T-cell (primary cell): ENCODE measurements around the gene SLC35G6. TPM values are rescaled to one million over a fixed set of nuclear protein-coding genes. Genes with fewer than 3 reads are reported as not detected.

ENCODE experiments used
- ATAC-seq, 4 experiments: fragments of 200-7000 bp in 3 of 4; fragments of 150-1000 bp in 1 of 4; cut with Tn5 transposase; replicated peaks in 1 of 4; 1 replicate in 3 of 4; 2 replicates in 1 of 4; pipeline ENCODE4 v1.10.0; 2021; ENCODE audit warnings: moderate library complexity in 3 of 4, mild to moderate bottlenecking in 2 of 4, moderate number of reproducible peaks in 1 of 4
- CTCF ChIA-PET, 2 donors: fragments of 300-600 bp; sonication (Branson Sonifier 250); formaldehyde crosslinking; loops; one replicate each; lab custom pipeline; 2022; ENCODE audit warnings: antibody characterized with exemption in 2 of 2; lab: Charles Lee
- POLR2A ChIA-PET, 2 donors: fragments of 300-600 bp; sonication (Branson Sonifier 250); formaldehyde crosslinking; loops; one replicate each; lab custom pipeline; 2022; ENCODE audit warnings: antibody characterized with exemption in 2 of 2; lab: Charles Lee
- DNase-seq, 35 experiments: peaks; one replicate each; pipeline versions ENCODE4 v3.0.0 to v3.0.0-alpha.2; 2013 to 2023
- H3K27ac ChIP-seq: one replicate; pipeline ENCODE4 v1.5.1; 2013; ENCODE audit warnings: low read length
- H3K27me3 ChIP-seq, 2 experiments: replicated peaks in 1 of 2; 1 replicate in 1 of 2; 2 replicates in 1 of 2; pipeline versions ENCODE4 v1.6.1 to v1.7.0; 2013; ENCODE audit warnings: low read length in 1 of 2, mixed read lengths in 1 of 2; ENCODE audit not compliant: control insufficient read depth in 2 of 2, insufficient read depth in 2 of 2; ENCODE audit errors: extremely low read depth in 1 of 2
- H3K36me3 ChIP-seq, 2 donors: 1 replicate in 1 of 2; 2 replicates in 1 of 2; pipeline versions ENCODE4 v1.6.1 to v1.7.0; 2013; ENCODE audit warnings: low read length in 1 of 2; ENCODE audit not compliant: control insufficient read depth in 2 of 2, insufficient read depth in 1 of 2; ENCODE audit errors: extremely low read depth in 1 of 2
- H3K4me1 ChIP-seq, 2 experiments: 1 replicate in 1 of 2; 2 replicates in 1 of 2; pipeline versions ENCODE4 v1.6.1 to v1.7.0; 2013; ENCODE audit warnings: low read length in 2 of 2, mixed read lengths in 1 of 2; ENCODE audit not compliant: insufficient read depth in 2 of 2, control insufficient read depth in 1 of 2; ENCODE audit errors: extremely low read depth in 1 of 2
- H3K4me3 ChIP-seq, 2 donors: 1 replicate in 1 of 2; 2 replicates in 1 of 2; pipeline versions ENCODE4 v1.5.1 to v1.7.0; 2013; ENCODE audit warnings: mild to moderate bottlenecking in 2 of 2, low read length in 1 of 2, moderate library complexity in 1 of 2; ENCODE audit not compliant: control insufficient read depth in 1 of 2; ENCODE audit errors: extremely low read depth in 1 of 2
- H3K9me3 ChIP-seq: 2 replicates; pipeline ENCODE4 v1.7.0; 2013
- H3K27ac Mint-ChIP-seq, 2 donors: one replicate each; pipeline ENCODE4 v1.8.0; 2020 to 2021; ENCODE audit warnings: mild to moderate bottlenecking in 2 of 2, mixed read lengths in 2 of 2
- H3K27me3 Mint-ChIP-seq, 2 donors: one replicate each; pipeline ENCODE4 v1.8.0; 2021 to 2022; ENCODE audit warnings: mixed read lengths in 2 of 2
- H3K36me3 Mint-ChIP-seq: one replicate; pipeline ENCODE4 v1.8.0; 2021; ENCODE audit warnings: mixed read lengths
- H3K4me1 Mint-ChIP-seq, 3 donors: one replicate each; pipeline ENCODE4 v1.8.0; 2020 to 2022; ENCODE audit warnings: mixed read lengths in 3 of 3, mild to moderate bottlenecking in 1 of 3
- H3K4me3 Mint-ChIP-seq, 3 donors: one replicate each; pipeline ENCODE4 v1.8.0; 2020 to 2022; ENCODE audit warnings: mild to moderate bottlenecking in 3 of 3, mixed read lengths in 3 of 3, moderate library complexity in 3 of 3
- H3K9me3 Mint-ChIP-seq, 3 donors: one replicate each; pipeline ENCODE4 v1.8.0; 2020 to 2022; ENCODE audit warnings: mixed read lengths in 3 of 3
- WGBS: methylation state at CpG from one replicate; pipeline ENCODE4 v1.1.5; 2013; ENCODE audit warnings: missing lambda C conversion rate; ENCODE audit not compliant: insufficient coverage; 5-methylcytosine and 5-hydroxymethylcytosine counted together
- total RNA-seq, 35 experiments: library from RNA in 6 of 35; stranded (reverse) in 6 of 35; fragments of 120-200 nt in 1 of 35; gene quantifications; one replicate each; pipeline versions ENCODE4 v1.2.1 to v1.2.4 and lab custom pipeline; 2013 to 2026

The SLC35G6 gene
- total RNA-seq, 5 donors from 2014 or later (not counting 1 experiment from before 2014, with no cell fraction given) = not detected

DNA sequence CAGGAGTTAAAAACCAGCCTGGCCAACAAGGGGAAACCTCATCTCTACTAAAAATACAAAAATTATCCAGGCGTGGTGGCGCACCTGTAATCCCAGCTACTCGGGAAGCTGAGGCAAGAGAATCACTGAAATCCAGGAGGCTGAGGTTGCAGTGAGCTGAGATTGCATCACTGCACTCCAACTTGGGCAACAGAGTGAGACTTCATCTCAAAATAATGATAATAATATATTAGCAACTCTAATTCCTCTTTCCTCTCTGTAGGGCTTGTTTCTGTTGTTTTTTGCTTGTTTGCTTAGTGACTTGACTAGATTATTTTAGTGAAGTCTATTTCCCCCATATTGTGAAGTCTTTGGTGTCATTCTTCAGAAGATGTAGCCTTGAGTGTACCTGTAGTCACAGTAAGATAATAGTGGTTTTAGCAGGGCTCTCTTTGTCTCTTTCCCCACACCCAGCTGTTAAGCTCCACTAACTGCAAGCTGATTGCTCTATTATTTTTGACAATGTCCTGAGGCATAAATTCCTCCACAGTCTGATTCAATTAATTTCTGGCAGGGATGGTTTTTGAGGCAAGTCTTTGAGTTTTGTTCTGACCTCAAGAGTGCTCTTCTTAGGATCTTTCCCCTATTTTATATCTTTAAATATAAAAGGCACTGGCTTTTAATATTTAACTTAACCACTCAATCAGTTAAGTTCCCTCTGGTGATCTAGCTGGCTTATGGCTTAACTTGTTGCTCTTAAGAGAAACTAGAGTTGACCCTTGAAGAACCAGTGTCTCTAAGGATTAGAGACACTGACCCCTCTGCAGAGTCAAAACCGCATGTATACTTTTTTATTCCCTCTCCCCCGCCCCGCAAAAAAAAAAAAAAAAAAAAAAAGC, 49.0 kb downstream of the SLC35G6 start:
- no peak overlapping the region for H3K27ac ChIP-seq
- ATAC-seq (no peak), DNase-seq (no peak)
- no peaks in the 10 kb centered on the region for H3K9me3 ChIP-seq
- no peak overlapping the region for H3K27ac Mint-ChIP-seq
- no peaks in the 10 kb centered on the region for H3K36me3 Mint-ChIP-seq
- no peaks in the 10 kb centered on the region for H3K27me3 ChIP-seq
- no peak overlapping the region for H3K4me3 Mint-ChIP-seq
- no peak overlapping the region for H3K4me3 ChIP-seq
- H3K4me1 ChIP-seq = no peaks in the 10 kb centered on the region
- WGBS = no CpG with 5 or more reads among the region's 6 CpGs
- H3K4me1 Mint-ChIP-seq = no peaks in the 10 kb centered on the region
- POLR2A ChIA-PET = no interaction called here
- H3K9me3 Mint-ChIP-seq = peaks cover 0 to 2% (median 0%) of the 10 kb centered on the region in 3 donors
- H3K27me3 Mint-ChIP-seq = no peaks in the 10 kb centered on the region
- CTCF ChIA-PET = no interaction called here
- H3K36me3 ChIP-seq = no peaks in the 10 kb centered on the region

Other genes starting within 250 kb of the SLC35G6 start
- 10 to 100 TPM; 48.2 to 76.3 (median 70.4) TPM for gene DVL2, start 246.9 kb upstream of the SLC35G6 start, total RNA-seq
- 10 to 100 TPM; 13.3 to 51.6 (median 43.5) TPM for gene PHF23, start 242.0 kb upstream of the SLC35G6 start, total RNA-seq
- gene GABARAP, start 239.0 kb upstream of the SLC35G6 start, total RNA-seq = 100 to 1,000 TPM; 197 to 278 (median 276) TPM
- 100 to 1,000 TPM; 109 to 131 (median 125) TPM for gene CTDNEP1, start 229.7 kb upstream of the SLC35G6 start, total RNA-seq
- gene ELP5, start 229.2 kb upstream of the SLC35G6 start, total RNA-seq = 10 to 100 TPM; 29.8 to 35.9 (median 33.3) TPM
- 1 to 10 TPM; 2.4 to 5.9 (median 2.9) TPM for gene CLDN7, start 219.0 kb upstream of the SLC35G6 start, total RNA-seq
- under 1 TPM in 1 of 5 donors, not detected in 4; 0.06 TPM for gene SLC2A4, start 199.7 kb upstream of the SLC35G6 start, total RNA-seq
- under 1 TPM in 4 of 5 donors, not detected in 1; 0.20 to 0.57 (median 0.45) TPM for gene YBX2, start 186.8 kb upstream of the SLC35G6 start, total RNA-seq
- gene EIF5A, start 173.8 kb upstream of the SLC35G6 start, total RNA-seq = 100 to 1,000 TPM; 286 to 481 (median 306) TPM
- 100 to 1,000 TPM; 114 to 129 (median 125) TPM for gene GPS2, start 166.1 kb upstream of the SLC35G6 start, total RNA-seq
- 10 to 100 TPM; 49.5 to 90.2 (median 80.0) TPM for gene NEURL4, start 152.1 kb upstream of the SLC35G6 start, total RNA-seq
- gene ACAP1, start 144.9 kb upstream of the SLC35G6 start, total RNA-seq = 100 to 1,000 TPM; 531 to 781 (median 649) TPM
- 1 to 10 TPM; 2.4 to 7.3 (median 4.8) TPM for gene KCTD11, start 129.3 kb upstream of the SLC35G6 start, total RNA-seq
- gene TMEM95, start 126.3 kb upstream of the SLC35G6 start, total RNA-seq = not detected
- gene TNK1, start 100.4 kb upstream of the SLC35G6 start, total RNA-seq = 10 to 100 TPM in 3 of 5 donors, 1 to 10 TPM in 2; 5.7 to 18.3 (median 16.0) TPM
- 100 to 1,000 TPM; 101 to 145 (median 140) TPM for gene PLSCR3, start 86.9 kb upstream of the SLC35G6 start, total RNA-seq
- gene TMEM256, start 77.3 kb upstream of the SLC35G6 start, total RNA-seq = 10 to 100 TPM; 28.7 to 48.9 (median 45.6) TPM
- gene NLGN2, start 73.6 kb upstream of the SLC35G6 start, total RNA-seq = 1 to 10 TPM; 6.8 to 8.9 (median 8.4) TPM
- gene SPEM1, start 61.1 kb upstream of the SLC35G6 start, total RNA-seq = not detected
- not detected for gene SPEM2, start 55.8 kb upstream of the SLC35G6 start, total RNA-seq
- gene SPEM3, start 52.6 kb upstream of the SLC35G6 start, total RNA-seq = not detected
- 10 to 100 TPM in 3 of 5 donors, 1 to 10 TPM in 2; 8.8 to 26.9 (median 23.5) TPM for gene TMEM102, start 46.0 kb upstream of the SLC35G6 start, total RNA-seq
- 1 to 10 TPM; 2.4 to 4.2 (median 3.3) TPM for gene FGF11, start 41.9 kb upstream of the SLC35G6 start, total RNA-seq
- 10 to 100 TPM in 3 of 5 donors, 1 to 10 TPM in 2; 6.6 to 12.0 (median 11.0) TPM for gene CHRNB1, start 36.4 kb upstream of the SLC35G6 start, total RNA-seq
- gene ZBTB4, start 1.8 kb upstream of the SLC35G6 start, total RNA-seq = 10 to 100 TPM; 64.0 to 86.6 (median 82.7) TPM
- gene POLR2A, start 2.9 kb downstream of the SLC35G6 start, total RNA-seq = 100 to 1,000 TPM; 198 to 444 (median 212) TPM
- 10 to 100 TPM; 38.3 to 72.8 (median 61.4) TPM for gene TNFSF12, start 67.6 kb downstream of the SLC35G6 start, total RNA-seq
- gene TNFSF13, start 77.3 kb downstream of the SLC35G6 start, total RNA-seq = 1 to 10 TPM; 1.3 to 5.6 (median 4.6) TPM
- gene SENP3, start 80.5 kb downstream of the SLC35G6 start, total RNA-seq = 10 to 100 TPM; 38.7 to 43.3 (median 42.6) TPM
- gene CD68, start 98.2 kb downstream of the SLC35G6 start, total RNA-seq = 1 to 10 TPM in 3 of 5 donors, not detected in 2; 4.4 to 7.0 (median 5.5) TPM
- 10 to 100 TPM; 27.0 to 31.4 (median 28.6) TPM for gene MPDU1, start 102.4 kb downstream of the SLC35G6 start, total RNA-seq
- gene SOX15, start 108.6 kb downstream of the SLC35G6 start, total RNA-seq = 1 to 10 TPM in 2 of 5 donors, under 1 TPM in 1, not detected in 2; 0.70 to 1.2 (median 1.1) TPM
- gene FXR2, start 133.5 kb downstream of the SLC35G6 start, total RNA-seq = 10 to 100 TPM; 25.4 to 44.7 (median 40.5) TPM
- gene SAT2, start 146.4 kb downstream of the SLC35G6 start, total RNA-seq = 10 to 100 TPM; 53.2 to 68.8 (median 58.5) TPM
- gene SHBG, start 148.7 kb downstream of the SLC35G6 start, total RNA-seq = not detected
- under 1 TPM in 4 of 5 donors, not detected in 1; 0.07 to 0.57 (median 0.43) TPM for gene ATP1B2, start 169.5 kb downstream of the SLC35G6 start, total RNA-seq
- 100 to 1,000 TPM in 2 of 5 donors, 10 to 100 TPM in 3; 65.1 to 108 (median 93.5) TPM for gene TP53, start 206.0 kb downstream of the SLC35G6 start, total RNA-seq
- gene WRAP53, start 207.0 kb downstream of the SLC35G6 start, total RNA-seq = 10 to 100 TPM in 3 of 5 donors, 1 to 10 TPM in 2; 8.0 to 14.6 (median 13.1) TPM
- under 1 TPM in 3 of 5 donors, not detected in 2; 0.07 to 0.19 (median 0.18) TPM for gene EFNB3, start 223.8 kb downstream of the SLC35G6 start, total RNA-seq
- not detected for gene DNAH2, start 236.3 kb downstream of the SLC35G6 start, total RNA-seq